CD4-positive, alpha-beta T cell treated with Interleukin-6 for 4 hours (primary cell): ENCODE data around the gene TMEM144.
"Not testable (repeated sequence)": the region's sequence is repeated elsewhere in the genome, so short reads cannot be mapped to it uniquely, and the experiment has no call there.

Experiments
- DNase-seq: peaks from one replicate; pipeline ENCODE4 v3.0.0-alpha.2; 2020; ENCODE audit warnings: mixed read lengths

The TMEM144 gene

GRCh38 chr4:158238575-158238974, 28.3 kb downstream of the TMEM144 start:
- no peak for DNase-seq

- no peak for DNase-seq
Observed at GRCh38 chr4:158239196-158239595, 28.9 kb downstream of the TMEM144 start.

- DNase-seq: no peak
Observed at GRCh38 chr4:158243071-158243470, 32.8 kb downstream of the TMEM144 start.

- DNase-seq: no peak
Observed at GRCh38 chr4:158250321-158250720, 40.0 kb downstream of the TMEM144 start.

- peak; percentile 31 for DNase-seq
Observed at GRCh38 chr4:158253350-158253980, 43.2 kb downstream of the TMEM144 start.

GRCh38 chr4:158254292-158254691, 44.0 kb downstream of the TMEM144 start:
- no peak for DNase-seq

GRCh38 chr4:158255727-158256324, 45.5 kb downstream of the TMEM144 start:
- DNase-seq: no peak

- DNase-seq: no peak
Observed at GRCh38 chr4:158259955-158260575, 49.8 kb downstream of the TMEM144 start.

GRCh38 chr4:158261480-158261879, 51.2 kb downstream of the TMEM144 start:
- DNase-seq: no peak

- DNase-seq: no peak
Observed at GRCh38 chr4:158268553-158268952, 58.3 kb downstream of the TMEM144 start.

GRCh38 chr4:158274636-158275035, 64.3 kb downstream of the TMEM144 start:
- DNase-seq: no peak

- no peak for DNase-seq
Observed at GRCh38 chr4:158277558-158277957, 67.3 kb downstream of the TMEM144 start.

- DNase-seq: not testable (repeated sequence)
Observed at GRCh38 chr4:158279052-158279451, 68.8 kb downstream of the TMEM144 start.

- no peak for DNase-seq
Observed at GRCh38 chr4:158280856-158281255, 70.6 kb downstream of the TMEM144 start.

- DNase-seq: no peak
Observed at GRCh38 chr4:158282252-158282651, 72.0 kb downstream of the TMEM144 start.

GRCh38 chr4:158285429-158286216, 75.3 kb downstream of the TMEM144 start:
- DNase-seq: no peak

GRCh38 chr4:158290912-158291311, 80.6 kb downstream of the TMEM144 start:
- DNase-seq: no peak

GRCh38 chr4:158291334-158292055, 81.2 kb downstream of the TMEM144 start:
- no peak for DNase-seq

- no peak for DNase-seq
Observed at GRCh38 chr4:158292156-158292555, 81.9 kb downstream of the TMEM144 start.

GRCh38 chr4:158295053-158295452, 84.8 kb downstream of the TMEM144 start:
- DNase-seq: no peak

GRCh38 chr4:158297866-158298265, 87.6 kb downstream of the TMEM144 start:
- no peak for DNase-seq

- no peak for DNase-seq
Observed at GRCh38 chr4:158299459-158300007, 89.2 kb downstream of the TMEM144 start.

GRCh38 chr4:158300012-158300411, 89.7 kb downstream of the TMEM144 start:
- no peak for DNase-seq
